Endothelial cell (in vitro differentiated cells): ENCODE results near the gene OR2AG2. TPM values are rescaled to one million over a fixed set of nuclear protein-coding genes. Genes with fewer than 3 reads are reported as not detected.

ENCODE experiments used
- DNase-seq: peaks from one replicate; pipeline ENCODE4 v3.0.0; 2021; ENCODE audit warnings: low spot score
- H3K27ac Mint-ChIP-seq: one replicate; pipeline ENCODE4 v1.8.0; 2021; ENCODE audit warnings: mixed read lengths, inconsistent platforms; ENCODE audit not compliant: unreplicated experiment
- H3K27me3 Mint-ChIP-seq: one replicate; pipeline ENCODE4 v1.8.0; 2021; ENCODE audit warnings: mild to moderate bottlenecking, moderate library complexity, mixed read lengths, inconsistent platforms; ENCODE audit not compliant: unreplicated experiment
- H3K36me3 Mint-ChIP-seq: one replicate; pipeline ENCODE4 v1.8.0; 2021; ENCODE audit warnings: mild to moderate bottlenecking, low read depth, mixed read lengths, inconsistent platforms; ENCODE audit not compliant: unreplicated experiment
- H3K4me1 Mint-ChIP-seq: one replicate; pipeline ENCODE4 v1.8.0; 2021; ENCODE audit warnings: mild to moderate bottlenecking, mixed read lengths, inconsistent platforms; ENCODE audit not compliant: unreplicated experiment
- H3K4me3 Mint-ChIP-seq: one replicate; pipeline ENCODE4 v1.8.0; 2021; ENCODE audit warnings: mild to moderate bottlenecking, mixed read lengths, inconsistent platforms; ENCODE audit not compliant: unreplicated experiment
- H3K9me3 Mint-ChIP-seq: one replicate; pipeline ENCODE4 v1.8.0; 2021; ENCODE audit warnings: mixed read lengths, inconsistent platforms; ENCODE audit not compliant: unreplicated experiment
- total RNA-seq: library from RNA; stranded (reverse); fragmentation: NEBNext Ultra II Directional; extraction: Animal tissue kit (Norgen Biotek cat#: 25700); gene quantifications from one replicate; pipeline ENCODE4 v1.2.1, GENCODE V29; 2021; ENCODE audit not compliant: unreplicated experiment
- TF ChIP-seq, protein P1 (sequence below): fragments of 200-600 bp; sonication (generic); IDR thresholded peaks from one replicate; pipeline ENCODE4 v1.5.0; 2021; ENCODE audit warnings: antibody characterized with exemption; ENCODE audit not compliant: unreplicated experiment

Gene OR2AG2
- total RNA-seq, 1 donor from 2014 or later, result 0.26 TPM

DNA sequence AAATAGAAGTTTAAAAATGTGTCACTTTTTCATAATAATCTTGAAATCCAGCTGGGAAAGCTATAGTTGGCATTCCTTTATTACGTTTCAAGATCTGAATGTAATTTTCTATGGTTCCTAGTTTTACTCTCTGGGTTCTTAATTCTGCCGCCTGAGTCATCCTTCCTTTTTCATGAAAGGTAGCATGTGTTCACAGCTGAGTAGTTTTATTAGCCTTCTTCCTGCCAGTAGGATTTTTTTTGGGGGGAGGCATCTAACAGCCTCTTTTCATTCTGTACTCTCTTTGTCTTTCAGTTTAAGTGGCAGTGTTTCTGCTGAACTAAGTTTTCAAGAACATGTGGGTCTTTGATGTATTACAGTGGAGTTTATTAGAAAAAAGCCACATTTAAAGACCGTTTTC lies 36.5 kb downstream of the OR2AG2 start:
- Mint-ChIP-seq H3K27ac (no peak overlapping the region), H3K4me3 (no peak overlapping the region), H3K27me3 (no peaks in the 10 kb centered on the region), H3K9me3 (no peaks in the 10 kb centered on the region), H3K4me1 (peaks cover 6% of the 10 kb centered on the region), H3K36me3 (no peaks in the 10 kb centered on the region)
- TF ChIP-seq, protein P1, sequence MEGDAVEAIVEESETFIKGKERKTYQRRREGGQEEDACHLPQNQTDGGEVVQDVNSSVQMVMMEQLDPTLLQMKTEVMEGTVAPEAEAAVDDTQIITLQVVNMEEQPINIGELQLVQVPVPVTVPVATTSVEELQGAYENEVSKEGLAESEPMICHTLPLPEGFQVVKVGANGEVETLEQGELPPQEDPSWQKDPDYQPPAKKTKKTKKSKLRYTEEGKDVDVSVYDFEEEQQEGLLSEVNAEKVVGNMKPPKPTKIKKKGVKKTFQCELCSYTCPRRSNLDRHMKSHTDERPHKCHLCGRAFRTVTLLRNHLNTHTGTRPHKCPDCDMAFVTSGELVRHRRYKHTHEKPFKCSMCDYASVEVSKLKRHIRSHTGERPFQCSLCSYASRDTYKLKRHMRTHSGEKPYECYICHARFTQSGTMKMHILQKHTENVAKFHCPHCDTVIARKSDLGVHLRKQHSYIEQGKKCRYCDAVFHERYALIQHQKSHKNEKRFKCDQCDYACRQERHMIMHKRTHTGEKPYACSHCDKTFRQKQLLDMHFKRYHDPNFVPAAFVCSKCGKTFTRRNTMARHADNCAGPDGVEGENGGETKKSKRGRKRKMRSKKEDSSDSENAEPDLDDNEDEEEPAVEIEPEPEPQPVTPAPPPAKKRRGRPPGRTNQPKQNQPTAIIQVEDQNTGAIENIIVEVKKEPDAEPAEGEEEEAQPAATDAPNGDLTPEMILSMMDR, result no peak
- no peak for DNase-seq

DNA sequence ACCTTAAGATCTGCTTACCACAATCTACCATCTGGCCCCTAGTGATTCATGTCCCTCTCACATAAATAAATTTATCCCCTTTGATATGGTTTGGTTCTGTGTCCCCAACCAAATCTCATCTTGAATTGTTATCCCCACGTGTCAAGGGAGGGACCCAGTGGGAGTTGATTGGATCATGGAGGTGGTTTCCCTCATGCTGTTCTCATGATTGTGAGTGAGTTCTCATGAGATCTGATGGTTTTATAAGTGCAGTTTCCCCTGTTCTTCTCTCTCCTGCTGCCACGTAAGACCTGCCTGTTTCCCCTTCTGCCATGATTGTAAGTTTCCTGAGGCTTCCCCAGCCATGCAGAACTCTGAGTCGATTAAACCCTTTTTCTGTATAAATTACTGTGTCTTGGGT lies 37.2 kb downstream of the OR2AG2 start:
- Mint-ChIP-seq H3K36me3 (no peaks in the 10 kb centered on the region), H3K4me1 (peaks cover 4% of the 10 kb centered on the region), H3K4me3 (no peak overlapping the region), H3K9me3 (no peaks in the 10 kb centered on the region), H3K27ac (no peak overlapping the region), H3K27me3 (no peaks in the 10 kb centered on the region)
- TF ChIP-seq, protein P1, result no peak
- no peak for DNase-seq

DNA sequence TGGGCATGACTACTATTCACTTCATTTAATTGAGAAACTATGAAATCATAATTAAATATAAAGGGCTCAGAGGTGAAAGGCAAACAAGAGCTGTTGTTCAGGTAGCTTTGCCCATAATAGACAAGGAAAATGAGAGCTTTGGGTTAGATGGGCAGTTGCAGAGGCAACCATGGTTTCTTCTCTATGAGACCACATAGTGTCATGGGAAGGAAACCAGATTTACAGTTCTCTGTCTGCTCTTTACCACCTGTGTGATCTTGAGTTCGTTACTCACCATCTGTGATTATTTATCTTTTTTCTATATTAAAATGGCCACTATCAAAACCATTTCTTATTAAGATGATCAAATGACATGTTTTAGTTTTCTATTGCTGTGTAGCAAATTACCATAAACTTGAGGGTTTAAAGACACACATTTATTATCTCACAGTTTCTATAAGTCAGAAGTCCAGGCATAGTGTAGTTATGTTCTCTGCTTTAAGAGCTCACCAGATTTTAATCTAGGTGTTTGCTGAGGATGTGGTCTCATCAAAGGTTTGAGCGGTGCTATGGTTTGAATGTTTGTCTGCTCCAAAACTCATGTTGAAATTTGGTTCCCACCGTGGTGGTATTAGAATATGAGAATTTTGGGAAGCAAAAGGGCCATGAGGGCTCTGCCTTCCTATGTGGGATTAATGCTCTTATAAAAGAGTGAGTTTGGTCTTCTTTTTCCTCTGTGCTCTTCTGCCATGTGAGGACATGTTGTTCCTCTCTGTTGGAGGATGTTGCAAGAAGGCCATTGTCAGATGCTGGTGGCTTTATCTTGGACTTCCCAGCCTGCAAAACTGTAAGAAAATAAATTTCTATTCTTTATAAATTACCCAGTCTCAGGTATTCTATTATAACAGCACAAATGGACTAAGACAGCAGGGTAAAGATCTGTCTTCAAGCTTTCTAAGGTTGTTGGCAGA lies 38.2 kb downstream of the OR2AG2 start:
- TF ChIP-seq, protein P1, result no peak
- no peaks in the 10 kb centered on the region for H3K9me3 Mint-ChIP-seq
- no peak overlapping the region for H3K27ac Mint-ChIP-seq
- no peak for DNase-seq
- H3K36me3 Mint-ChIP-seq, result no peaks in the 10 kb centered on the region
- peaks cover 6% of the 10 kb centered on the region for H3K4me1 Mint-ChIP-seq
- no peak overlapping the region for H3K4me3 Mint-ChIP-seq
- H3K27me3 Mint-ChIP-seq, result no peaks in the 10 kb centered on the region

DNA sequence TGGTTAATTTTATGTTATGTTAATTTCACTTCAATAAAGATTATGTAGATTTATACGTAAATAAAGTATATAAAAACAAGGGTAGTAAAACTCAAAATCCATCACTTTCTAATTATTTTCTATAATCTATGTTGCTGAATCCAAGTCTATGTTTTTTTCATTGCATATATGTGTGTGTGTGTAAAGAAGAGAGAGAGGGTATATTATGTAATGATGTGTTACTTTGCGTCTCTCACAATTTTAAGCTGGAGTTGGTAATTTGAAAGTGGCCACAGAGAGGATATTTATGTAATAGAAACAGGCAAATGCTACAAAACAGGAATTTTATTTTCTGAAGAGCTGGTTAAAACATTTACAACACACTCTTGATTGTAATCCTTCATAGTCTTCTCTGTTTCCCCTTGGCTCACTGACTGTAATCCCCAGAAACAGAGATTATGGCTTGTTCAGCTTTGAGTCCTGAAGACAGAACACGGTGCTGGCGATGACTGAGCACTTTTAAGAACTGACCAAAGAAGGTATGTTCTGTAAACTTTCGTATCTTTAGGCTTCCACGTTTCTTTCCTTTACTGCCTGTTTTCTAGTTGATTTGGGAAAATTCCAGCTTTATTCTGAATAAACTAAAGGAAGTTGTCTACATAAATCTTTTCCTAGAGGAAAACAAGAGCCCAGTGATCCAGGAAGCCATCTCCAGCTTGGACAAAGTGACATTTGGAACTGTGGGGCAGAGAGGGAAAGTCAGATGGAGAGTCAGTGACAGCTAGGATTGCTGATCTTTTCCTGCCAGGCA lies 43.6 kb downstream of the OR2AG2 start:
- Mint-ChIP-seq H3K36me3 (peaks cover 3% of the 10 kb centered on the region), H3K4me3 (no peak overlapping the region), H3K4me1 (peaks cover 10% of the 10 kb centered on the region), H3K9me3 (no peaks in the 10 kb centered on the region), H3K27ac (peak overlapping the region; percentile 44), H3K27me3 (no peaks in the 10 kb centered on the region)
- TF ChIP-seq, protein P1, result no peak
- no peak for DNase-seq
